Fibroblast of lung (primary cell): ENCODE measurements around the gene XXYLT1. TPM values are rescaled to one million over a fixed set of nuclear protein-coding genes. Genes with fewer than 3 reads are reported as not detected.

Source experiments
- DNase-seq, 2 donors: peaks; one replicate each; pipeline versions ENCODE4 v3.0.0 to v3.0.0-alpha.2; 2010; ENCODE audit warnings: low read depth in 2 of 2
- H2AFZ ChIP-seq: 2 replicates; pipeline ENCODE4 v1.5.1; 2012; ENCODE audit warnings: low read length, control low read depth, inconsistent platforms
- H3K27ac ChIP-seq: 2 replicates; pipeline ENCODE4 v1.5.1; 2011; ENCODE audit warnings: low read length, control low read depth; ENCODE audit not compliant: insufficient read depth
- H3K27me3 ChIP-seq: 2 replicates; pipeline ENCODE4 v1.5.1; 2011; ENCODE audit warnings: mild to moderate bottlenecking, low read length; ENCODE audit not compliant: control insufficient read depth, insufficient read depth
- H3K36me3 ChIP-seq: 2 replicates; pipeline ENCODE4 v1.5.1; 2011; ENCODE audit warnings: low read length; ENCODE audit not compliant: control insufficient read depth, insufficient read depth
- H3K4me1 ChIP-seq: 2 replicates; pipeline ENCODE4 v1.5.1; 2011; ENCODE audit warnings: low read length; ENCODE audit not compliant: control insufficient read depth, insufficient read depth; ENCODE audit errors: extremely low read depth
- H3K4me2 ChIP-seq: 2 replicates; pipeline ENCODE4 v1.5.1; 2011; ENCODE audit warnings: low read length, control low read depth; ENCODE audit not compliant: insufficient read depth; ENCODE audit errors: extremely low read depth
- H3K4me3 ChIP-seq, 4 experiments: fragments of 200-600 bp in 1 of 4; sonication (generic) in 1 of 4; replicated peaks in 1 of 4; 2 replicates each; pipeline ENCODE4 v1.5.1; 2011 to 2016; ENCODE audit warnings: low read length in 4 of 4, low read depth in 3 of 4, mild to moderate bottlenecking in 3 of 4, control low read depth in 2 of 4, inconsistent platforms in 1 of 4, mixed read lengths in 1 of 4; ENCODE audit not compliant: insufficient read depth in 1 of 4; ENCODE audit errors: control extremely low read depth in 1 of 4
- H3K79me2 ChIP-seq: 2 replicates; pipeline ENCODE4 v1.5.1; 2012; ENCODE audit warnings: mild to moderate bottlenecking, low read length, inconsistent platforms; ENCODE audit not compliant: control insufficient read depth, insufficient read depth
- H3K9ac ChIP-seq: 2 replicates; pipeline ENCODE4 v1.5.1; 2011; ENCODE audit warnings: mild to moderate bottlenecking, low read length, control low read depth; ENCODE audit not compliant: insufficient read depth
- H3K9me3 ChIP-seq: 2 replicates; pipeline ENCODE4 v1.5.1; 2012; ENCODE audit warnings: low read depth, low read length; ENCODE audit not compliant: control insufficient read depth, insufficient read depth
- H4K20me1 ChIP-seq: 2 replicates; pipeline ENCODE4 v1.5.1; 2011; ENCODE audit warnings: low read length; ENCODE audit not compliant: control insufficient read depth, insufficient read depth; ENCODE audit errors: extremely low read depth
- CTCF ChIP-seq, 2 donors: IDR thresholded peaks in 1 of 2; conservative IDR thresholded peaks in 1 of 2; 1 replicate in 1 of 2; 2 replicates in 1 of 2; pipeline ENCODE4 v1.5.1; 2011 to 2012; ENCODE audit warnings: low read length in 2 of 2, control low read depth in 1 of 2, inconsistent platforms in 1 of 2, low read depth in 1 of 2, mild to moderate bottlenecking in 1 of 2
- polyA plus RNA-seq, 2 donors: library from polyadenylated mRNA; depleted of rRNA in 1 of 2; stranded (reverse) in 1 of 2; unstranded in 1 of 2; fragments of >200 nt; gene quantifications; 2 replicates each; pipeline ENCODE4 v1.2.1, GENCODE V29; 2011 to 2012; ENCODE audit warnings: missing spikeins in 1 of 2
- total RNA-seq: library from RNA; depleted of rRNA; stranded (reverse); fragments of >200 nt; gene quantifications from 2 replicates; pipeline ENCODE4 v1.2.1, GENCODE V29; 2014

XXYLT1 gene
- total and polyA plus RNA-seq, 2 donors (not counting 1 experiment from before 2014, with no cell fraction given): 12.4 to 18.5 TPM

- Histone ChIP-seq H3K9me3 (no peaks in the 10 kb centered on the region), H3K4me3 (no peak overlapping the region), H3K4me1 (no peaks in the 10 kb centered on the region), H3K9ac (no peak overlapping the region), H3K79me2 (no peaks in the 10 kb centered on the region), H2AFZ (no peak overlapping the region), H3K27me3 (peaks cover 15% of the 10 kb centered on the region), H4K20me1 (no peaks in the 10 kb centered on the region), H3K36me3 (no peaks in the 10 kb centered on the region), H3K27ac (no peak overlapping the region), H3K4me2 (no peak overlapping the region)
- TF ChIP-seq CTCF (conservative IDR thresholded peaks at IDR 0.05 in 1 of 2, IDR thresholded peaks at IDR 0.05 in 1 of 2; ENCODE audit: low read depth in 1 of 2, low read length in 2 of 2): no peak
- DNase-seq: no peak
These were observed 251.6 kb downstream of the XXYLT1 start for GRCh38 chr3:195019335-195019734.

Other genes with a start within 250 kb of the XXYLT1 start
- gene ACAP2, start 171.9 kb upstream of the XXYLT1 start, total RNA-seq: 77.3 and 86.5 TPM in 2 replicates
- gene ACAP2, start 171.9 kb upstream of the XXYLT1 start, polyA plus RNA-seq: 27.2 and 33.7 TPM in 2 replicates